Glutamatergic neuron (in vitro differentiated cells): Measurements from ENCODE around the gene AHSP. TPM values are rescaled to one million over a fixed set of nuclear protein-coding genes. Genes with fewer than 3 reads are reported as not detected.

Experiments used
- DNase-seq: peaks from one replicate; pipeline ENCODE4 v3.0.0; 2022
- H3K27ac Mint-ChIP-seq: one replicate; pipeline ENCODE4 v1.8.0; 2020; ENCODE audit warnings: mild to moderate bottlenecking, mixed read lengths, inconsistent platforms; ENCODE audit not compliant: unreplicated experiment
- H3K27me3 Mint-ChIP-seq: one replicate; pipeline ENCODE4 v1.8.0; 2020; ENCODE audit warnings: mild to moderate bottlenecking, moderate library complexity, mixed read lengths, inconsistent platforms; ENCODE audit not compliant: unreplicated experiment
- H3K36me3 Mint-ChIP-seq: one replicate; pipeline ENCODE4 v1.8.0; 2020; ENCODE audit warnings: mild to moderate bottlenecking, mixed read lengths, inconsistent platforms; ENCODE audit not compliant: unreplicated experiment
- H3K4me1 Mint-ChIP-seq: one replicate; pipeline ENCODE4 v1.8.0; 2020; ENCODE audit warnings: mild to moderate bottlenecking, low read depth, mixed read lengths, inconsistent platforms; ENCODE audit not compliant: unreplicated experiment
- H3K4me3 Mint-ChIP-seq: one replicate; pipeline ENCODE4 v1.8.0; 2020; ENCODE audit warnings: mild to moderate bottlenecking, mixed read lengths, inconsistent platforms; ENCODE audit not compliant: unreplicated experiment
- H3K9me3 Mint-ChIP-seq: one replicate; pipeline ENCODE4 v1.8.0; 2020; ENCODE audit warnings: mild to moderate bottlenecking, moderate library complexity, mixed read lengths, inconsistent platforms; ENCODE audit not compliant: unreplicated experiment
- total RNA-seq: library from RNA; stranded (reverse); fragmentation: NEBNext Ultra II Directional; extraction: Animal tissue kit (Norgen Biotek cat#: 25700); gene quantifications from one replicate; pipeline ENCODE4 v1.2.1, GENCODE V29; 2021; ENCODE audit not compliant: unreplicated experiment
- TF ChIP-seq, protein P1 (sequence below): fragments of 200-600 bp; sonication (generic); IDR thresholded peaks from one replicate; pipeline ENCODE4 v1.5.0; 2021; ENCODE audit not compliant: partially characterized antibody, unreplicated experiment

Gene AHSP
- total RNA-seq, 1 donor from 2014 or later, result not detected

DNA sequence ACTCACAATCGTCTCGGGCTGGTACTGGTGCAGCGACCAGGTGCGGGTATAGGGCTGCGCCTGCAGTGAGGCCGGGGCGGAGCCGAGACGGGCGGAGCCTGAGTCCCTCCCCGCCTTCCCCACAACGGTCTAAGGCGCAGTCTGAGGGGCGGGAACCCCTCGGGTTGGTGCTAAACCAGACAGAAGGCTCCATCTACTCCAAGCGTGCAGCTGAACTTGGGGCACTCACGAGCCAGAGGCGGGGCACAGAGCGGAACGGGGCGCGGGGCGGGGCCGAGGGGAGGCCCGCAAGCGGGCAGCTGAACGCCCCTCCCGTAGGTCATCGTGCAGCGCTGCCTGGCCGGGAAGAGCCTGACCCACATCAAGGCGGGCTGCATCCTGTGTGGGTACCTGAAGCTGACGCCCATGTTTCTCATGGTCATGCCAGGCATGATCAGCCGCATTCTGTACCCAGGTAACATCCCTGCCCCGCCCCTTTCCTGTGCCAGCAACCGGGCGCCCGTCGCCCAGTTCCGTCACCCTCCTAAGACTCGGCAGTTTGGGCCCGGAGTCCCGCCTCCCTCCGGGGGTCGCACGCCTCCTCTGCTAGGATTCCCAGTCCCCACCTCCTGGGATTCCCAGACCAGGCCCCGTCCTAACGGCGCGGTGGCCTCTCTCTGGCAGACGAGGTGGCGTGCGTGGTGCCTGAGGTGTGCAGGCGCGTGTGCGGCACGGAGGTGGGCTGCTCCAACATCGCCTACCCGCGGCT lies 39.8 kb upstream of the AHSP start:
- Mint-ChIP-seq H3K27me3 (peaks cover 35% of the 10 kb centered on the region), H3K27ac (no peak overlapping the region), H3K4me1 (no peaks in the 10 kb centered on the region), H3K9me3 (peaks cover 12% of the 10 kb centered on the region), H3K36me3 (peaks cover 15% of the 10 kb centered on the region), H3K4me3 (peak overlapping the region; percentile 86)
- peak; percentile 58 for DNase-seq
- TF ChIP-seq, protein P1, sequence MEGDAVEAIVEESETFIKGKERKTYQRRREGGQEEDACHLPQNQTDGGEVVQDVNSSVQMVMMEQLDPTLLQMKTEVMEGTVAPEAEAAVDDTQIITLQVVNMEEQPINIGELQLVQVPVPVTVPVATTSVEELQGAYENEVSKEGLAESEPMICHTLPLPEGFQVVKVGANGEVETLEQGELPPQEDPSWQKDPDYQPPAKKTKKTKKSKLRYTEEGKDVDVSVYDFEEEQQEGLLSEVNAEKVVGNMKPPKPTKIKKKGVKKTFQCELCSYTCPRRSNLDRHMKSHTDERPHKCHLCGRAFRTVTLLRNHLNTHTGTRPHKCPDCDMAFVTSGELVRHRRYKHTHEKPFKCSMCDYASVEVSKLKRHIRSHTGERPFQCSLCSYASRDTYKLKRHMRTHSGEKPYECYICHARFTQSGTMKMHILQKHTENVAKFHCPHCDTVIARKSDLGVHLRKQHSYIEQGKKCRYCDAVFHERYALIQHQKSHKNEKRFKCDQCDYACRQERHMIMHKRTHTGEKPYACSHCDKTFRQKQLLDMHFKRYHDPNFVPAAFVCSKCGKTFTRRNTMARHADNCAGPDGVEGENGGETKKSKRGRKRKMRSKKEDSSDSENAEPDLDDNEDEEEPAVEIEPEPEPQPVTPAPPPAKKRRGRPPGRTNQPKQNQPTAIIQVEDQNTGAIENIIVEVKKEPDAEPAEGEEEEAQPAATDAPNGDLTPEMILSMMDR, result no peak

DNA sequence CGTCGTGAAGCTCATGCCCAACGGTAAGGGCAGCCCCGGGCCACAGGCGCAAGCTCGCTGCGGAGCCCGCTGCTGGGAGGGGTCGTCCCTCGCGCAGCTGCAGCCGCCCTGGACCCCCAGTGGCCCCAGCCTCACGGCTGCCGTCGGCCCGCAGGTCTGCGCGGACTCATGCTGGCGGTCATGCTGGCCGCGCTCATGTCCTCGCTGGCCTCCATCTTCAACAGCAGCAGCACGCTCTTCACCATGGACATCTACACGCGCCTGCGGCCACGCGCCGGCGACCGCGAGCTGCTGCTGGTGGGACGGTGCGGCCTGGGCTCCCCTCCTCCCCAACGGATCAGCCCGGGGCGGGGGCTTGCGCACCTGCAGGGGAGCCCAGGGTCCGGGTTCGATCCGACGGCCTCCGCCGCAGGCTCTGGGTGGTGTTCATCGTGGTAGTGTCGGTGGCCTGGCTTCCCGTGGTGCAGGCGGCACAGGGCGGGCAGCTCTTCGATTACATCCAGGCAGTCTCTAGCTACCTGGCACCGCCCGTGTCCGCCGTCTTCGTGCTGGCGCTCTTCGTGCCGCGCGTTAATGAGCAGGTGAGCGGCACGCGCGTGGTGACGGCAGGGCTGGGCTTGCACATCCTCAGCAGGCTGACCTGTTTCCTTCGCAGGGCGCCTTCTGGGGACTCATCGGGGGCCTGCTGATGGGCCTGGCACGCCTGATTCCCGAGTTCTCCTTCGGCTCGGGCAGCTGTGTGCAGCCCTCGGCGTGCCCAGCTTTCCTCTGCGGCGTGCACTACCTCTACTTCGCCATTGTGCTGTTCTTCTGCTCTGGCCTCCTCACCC lies 39.0 kb upstream of the AHSP start:
- TF ChIP-seq, protein P1, result no peak
- DNase-seq, result peak; percentile 29
- Mint-ChIP-seq H3K4me3 (no peak overlapping the region), H3K9me3 (peaks cover 12% of the 10 kb centered on the region), H3K36me3 (peaks cover 19% of the 10 kb centered on the region), H3K27ac (no peak overlapping the region), H3K27me3 (peaks cover 32% of the 10 kb centered on the region), H3K4me1 (no peaks in the 10 kb centered on the region)

DNA sequence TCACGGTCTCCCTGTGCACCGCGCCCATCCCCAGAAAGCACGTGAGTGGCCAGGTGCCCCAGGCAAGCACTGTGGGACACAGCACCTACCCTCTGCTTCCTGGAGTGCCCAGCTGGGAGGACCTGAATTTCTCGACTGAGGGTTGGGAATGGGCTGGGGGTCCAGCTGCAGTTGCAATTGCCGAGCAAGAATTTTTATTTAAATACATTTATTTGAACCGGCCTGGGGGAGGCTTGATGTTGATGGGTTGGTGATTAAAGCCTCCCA lies 38.5 kb upstream of the AHSP start:
- peaks cover 19% of the 10 kb centered on the region for H3K36me3 Mint-ChIP-seq
- DNase-seq, result no peak
- H3K27me3 Mint-ChIP-seq, result peaks cover 30% of the 10 kb centered on the region
- no peak overlapping the region for H3K27ac Mint-ChIP-seq
- H3K4me1 Mint-ChIP-seq, result no peaks in the 10 kb centered on the region
- peaks cover 12% of the 10 kb centered on the region for H3K9me3 Mint-ChIP-seq
- no peak overlapping the region for H3K4me3 Mint-ChIP-seq
- TF ChIP-seq, protein P1, result no peak

DNA sequence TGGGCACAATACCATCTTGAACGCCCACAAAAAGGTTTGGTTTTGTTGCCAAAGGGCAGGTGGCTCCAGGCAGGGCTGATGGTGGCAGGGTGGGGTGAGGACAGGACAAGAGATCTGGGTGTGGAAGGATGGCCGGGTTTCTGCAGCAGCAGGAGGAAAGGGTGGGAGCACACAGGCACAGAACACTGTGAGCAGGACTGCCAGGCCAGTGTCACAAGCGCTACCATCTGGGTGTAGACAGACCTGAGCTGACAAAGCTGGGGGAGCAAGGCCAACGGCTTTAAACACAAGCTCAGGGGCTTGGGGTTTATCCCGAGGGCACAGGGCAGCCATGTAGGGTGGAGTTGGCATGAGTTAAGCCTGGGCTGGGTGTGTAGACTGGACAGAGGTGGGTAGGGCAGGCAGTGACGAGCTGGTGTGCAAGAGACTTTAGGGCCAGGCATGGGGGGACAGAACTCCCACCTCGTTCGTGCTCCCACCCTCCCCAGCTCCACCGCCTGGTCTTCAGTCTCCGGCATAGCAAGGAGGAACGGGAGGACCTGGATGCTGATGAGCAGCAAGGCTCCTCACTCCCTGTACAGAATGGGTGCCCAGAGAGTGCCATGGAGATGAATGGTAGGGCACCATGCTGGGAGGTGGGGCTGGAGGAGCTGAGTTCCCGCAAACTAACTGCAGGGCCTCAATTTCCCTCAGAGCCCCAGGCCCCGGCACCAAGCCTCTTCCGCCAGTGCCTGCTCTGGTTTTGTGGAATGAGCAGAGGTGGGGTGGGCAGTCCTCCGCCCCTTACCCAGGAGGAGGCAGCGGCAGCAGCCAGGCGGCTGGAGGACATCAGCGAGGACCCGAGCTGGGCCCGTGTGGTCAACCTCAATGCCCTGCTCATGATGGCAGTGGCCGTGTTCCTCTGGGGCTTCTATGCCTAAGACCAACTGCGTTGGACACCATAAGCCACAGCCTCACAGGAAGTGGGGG lies 37.8 kb upstream of the AHSP start:
- no peaks in the 10 kb centered on the region for H3K4me1 Mint-ChIP-seq

More for the DNA sequence above, 37.8 kb upstream of the AHSP start:
- DNase-seq, result no peak
- TF ChIP-seq, protein P1, result no peak
- Mint-ChIP-seq H3K27ac (peak overlapping the region; percentile 33), H3K9me3 (peaks cover 12% of the 10 kb centered on the region), H3K4me3 (no peak overlapping the region), H3K27me3 (peaks cover 30% of the 10 kb centered on the region), H3K36me3 (peaks cover 19% of the 10 kb centered on the region)
